GM12878 (cell line): ENCODE measurements around the gene ARSD. TPM values are rescaled to one million over a fixed set of nuclear protein-coding genes. Genes with fewer than 3 reads are reported as not detected.

ENCODE experiments used
- ATAC-seq: fragments of 200-7000 bp; cut with Tn5 transposase; 3 replicates; pipeline ENCODE4 v1.9.1; 2020; ENCODE audit warnings: mild to moderate bottlenecking, moderate library complexity
- BruUV-seq: library from RNA; stranded (reverse); fragments of 400-500 nt; replicated peaks from 2 replicates; lab custom pipeline; 2021; lab: Mats Ljungman, UMichigan
- CTCF ChIA-PET: fragments of 300-600 bp; sonication (Branson Sonifier 250); formaldehyde crosslinking; extraction: SDS; loops from one replicate; lab custom pipeline; 2021; ENCODE audit warnings: inconsistent platforms; lab: Yijun Ruan, JAX
- POLR2A ChIA-PET: fragments of 350-600 bp; formaldehyde crosslinking; extraction: SDS; loops from one replicate; lab custom pipeline; 2021; ENCODE audit warnings: inconsistent platforms; lab: Charles Lee
- RAD21 ChIA-PET: fragments of 300-600 bp; sonication (Branson Sonifier 250); formaldehyde crosslinking; loops from one replicate; lab custom pipeline; 2023; ENCODE audit warnings: antibody characterized with exemption; ENCODE audit not compliant: unreplicated experiment; lab: Charles Lee
- SMC1A ChIA-PET: fragments of 300-600 bp; sonication (Branson Sonifier 250); formaldehyde crosslinking; loops from one replicate; lab custom pipeline; 2023; ENCODE audit not compliant: unreplicated experiment, uncharacterized antibody; lab: Charles Lee
- DNase-seq: peaks from one replicate; pipeline ENCODE4 v3.0.0-alpha.2; 2011; ENCODE audit warnings: low read depth, low spot score
- FAIRE-seq: peaks from 3 replicates; lab custom pipeline; 2011; peaks lifted over from hg19 to GRCh38; lab: Jason Lieb, UNC
- H2AFZ ChIP-seq: 2 replicates; pipeline ENCODE4 v1.6.0; 2011; ENCODE audit warnings: low read depth, low read length, control low read depth; ENCODE audit not compliant: control insufficient read depth
- H3K27ac ChIP-seq: 2 replicates; pipeline ENCODE4 v1.5.1; 2011; ENCODE audit warnings: control low read depth; ENCODE audit not compliant: control insufficient read depth, insufficient read depth
- H3K27me3 ChIP-seq, 2 experiments: replicated peaks in 1 of 2; 2 replicates each; pipeline versions ENCODE4 v1.6.0 to v1.6.1; 2011; ENCODE audit warnings: low read length in 1 of 2; ENCODE audit not compliant: control insufficient read depth in 2 of 2, insufficient read depth in 2 of 2
- H3K36me3 ChIP-seq, 2 experiments: 2 replicates each; pipeline ENCODE4 v1.5.1; 2011; ENCODE audit warnings: low read length in 1 of 2; ENCODE audit not compliant: control insufficient read depth in 2 of 2, insufficient read depth in 2 of 2
- H3K4me1 ChIP-seq: 2 replicates; pipeline ENCODE4 v1.6.1; 2011; ENCODE audit warnings: mild to moderate bottlenecking, low read length, moderate library complexity, mixed read lengths; ENCODE audit not compliant: control insufficient read depth, insufficient read depth
- H3K4me2 ChIP-seq: 2 replicates; pipeline ENCODE4 v1.6.0; 2011; ENCODE audit warnings: control low read depth; ENCODE audit not compliant: control insufficient read depth, insufficient read depth
- H3K4me3 ChIP-seq: fragments of 200-600 bp; sonication (generic); 2 replicates; pipeline ENCODE4 v1.5.1; 2016
- H3K79me2 ChIP-seq: 2 replicates; pipeline ENCODE4 v1.6.0; 2011; ENCODE audit warnings: low read length; ENCODE audit not compliant: control insufficient read depth, insufficient read depth
- H3K9ac ChIP-seq: 2 replicates; pipeline ENCODE4 v1.8.0; 2011; ENCODE audit warnings: low read length, control low read depth, mixed read lengths; ENCODE audit not compliant: control insufficient read depth, insufficient read depth
- H3K9me3 ChIP-seq: replicated peaks from 3 replicates; pipeline ENCODE4 v1.5.1; 2011; ENCODE audit warnings: mild to moderate bottlenecking, low read length; ENCODE audit not compliant: control insufficient read depth, insufficient read depth
- H4K20me1 ChIP-seq: 2 replicates; pipeline ENCODE4 v1.6.0; 2011; ENCODE audit not compliant: control insufficient read depth, insufficient read depth
- HCFC1 ChIP-seq: fragments of 150-350 bp; IDR thresholded peaks from 2 replicates; pipeline ENCODE4 v1.6.1; 2014; ENCODE audit warnings: low read length
- IKZF2 ChIP-seq, 2 experiments: fragments of 450-650 bp; IDR thresholded peaks; 2 replicates each; pipeline ENCODE4 v1.6.1; 2017; ENCODE audit warnings: mild to moderate bottlenecking in 2 of 2, moderate library complexity in 2 of 2
- IRF4 ChIP-seq: IDR thresholded peaks from 2 replicates; pipeline ENCODE4 v1.6.1; 2011; ENCODE audit warnings: low read depth, low read length
- PML ChIP-seq: IDR thresholded peaks from 2 replicates; pipeline ENCODE4 v1.6.1; 2012; ENCODE audit warnings: low read length, inconsistent platforms
- RAD21 ChIP-seq: IDR thresholded peaks from 2 replicates; pipeline ENCODE4 v1.6.1; 2011; ENCODE audit warnings: mild to moderate bottlenecking, low read depth, low read length, moderate library complexity; ENCODE audit not compliant: insufficient read depth
- WGBS: methylation state at CpG from one replicate; pipeline ENCODE4 v1.1.6; 2016; ENCODE audit warnings: low lambda C conversion rate; ENCODE audit not compliant: insufficient replicate concordance, insufficient coverage; ENCODE audit errors: missing lambda C conversion rate; 5-methylcytosine and 5-hydroxymethylcytosine counted together
- in situ Hi-C: fragments of 300-500 bp; cut with MboI; formaldehyde crosslinking; loops from 9 replicates; pipeline ENCODE4 v1.14.3; 2018; ENCODE audit warnings: mixed read lengths
- intact Hi-C: fragments of 100-400 bp; cut with micrococcal nuclease; formaldehyde crosslinking; loops from one replicate; pipeline ENCODE4 v1.14.2; 2022; ENCODE audit not compliant: unreplicated experiment
- polyA plus RNA-seq, 11 experiments: library from polyadenylated mRNA; depleted of rRNA in 4 of 11; unstranded in 6 of 11; stranded (reverse) in 5 of 11; fragments of >200 nt; fragmentation: Nextera tagmentation in 4 of 11; fragmentation: Illumina TruSeq in 1 of 11; extraction: Ambion mirVana in 4 of 11; extraction: Trizol in 1 of 11; gene quantifications; 1 replicate in 1 of 11; 2 replicates in 10 of 11; pipeline versions ENCODE4 v1.2.1 to v1.2.3, GENCODE V29; 2011 to 2016; ENCODE audit warnings: inconsistent platforms in 2 of 11, missing spikeins in 2 of 11, low read depth in 1 of 11
- total RNA-seq, 4 experiments: library from RNA; depleted of rRNA in 3 of 4; stranded (reverse); fragments of >200 nt in 3 of 4; fragmentation: Illumina TruSeq in 1 of 4; extraction: Trizol in 1 of 4; gene quantifications; 2 replicates each; pipeline versions ENCODE4 v1.2.1 to v1.2.3, GENCODE V29; 2013 to 2021

ARSD gene
- total and polyA plus RNA-seq, 10 of the 15 experiments (the other 5 are each of a cell fraction or from before 2014, with no cell fraction given) = 0.05 to 1.5 (median 0.43) TPM

DNA sequence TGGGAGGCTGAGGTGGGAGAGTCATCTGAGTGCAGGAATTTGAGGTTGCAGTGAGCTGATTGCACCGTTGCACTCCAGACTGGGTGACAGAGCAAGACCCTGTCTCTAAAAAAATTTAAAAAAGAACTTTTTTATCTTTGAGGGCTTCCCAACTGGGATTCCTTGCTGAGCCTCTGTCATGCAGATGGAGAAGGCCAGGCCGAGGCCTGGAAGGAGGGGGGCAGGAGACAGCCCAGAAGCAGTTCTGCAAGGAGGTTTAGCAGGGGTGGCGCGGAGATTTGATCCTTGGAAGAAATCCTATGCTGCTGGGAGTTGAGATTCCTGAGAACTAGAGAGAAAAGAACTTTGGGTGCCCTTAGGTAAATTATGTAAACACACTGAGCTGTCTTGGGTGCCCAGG, 2.5 kb upstream of the ARSD start:
- ChIA-PET POLR2A (no interaction called here), RAD21 (no interaction called here), SMC1A (no interaction called here), CTCF (no interaction called here)
- ATAC-seq = no peak
- 47% methylated on average over 4 of the region's 4 CpGs for WGBS
- no TSS peak for BruUV-seq
- H3K79me2 ChIP-seq = no peaks in the 10 kb centered on the region
- in situ Hi-C loops (no loop called here), intact Hi-C loops (no loop called here)
- H3K9ac ChIP-seq = no peak overlapping the region
- H3K4me1 ChIP-seq = no peaks in the 10 kb centered on the region
- TF ChIP-seq PML (no peak), RAD21 (no peak), IRF4 (no peak)
- no peak overlapping the region for H3K4me3 ChIP-seq
- H3K27ac ChIP-seq = no peak overlapping the region
- no peaks in the 10 kb centered on the region; the same call in 2 of the 3 replicates for H3K9me3 ChIP-seq
- no peak for DNase-seq
- no peaks in the 10 kb centered on the region for H4K20me1 ChIP-seq
- FAIRE-seq = no peak
- H3K27me3 ChIP-seq = no peaks in the 10 kb centered on the region
- no peak overlapping the region for H3K4me2 ChIP-seq
- no peak overlapping the region for H2AFZ ChIP-seq
- no peaks in the 10 kb centered on the region for H3K36me3 ChIP-seq

DNA sequence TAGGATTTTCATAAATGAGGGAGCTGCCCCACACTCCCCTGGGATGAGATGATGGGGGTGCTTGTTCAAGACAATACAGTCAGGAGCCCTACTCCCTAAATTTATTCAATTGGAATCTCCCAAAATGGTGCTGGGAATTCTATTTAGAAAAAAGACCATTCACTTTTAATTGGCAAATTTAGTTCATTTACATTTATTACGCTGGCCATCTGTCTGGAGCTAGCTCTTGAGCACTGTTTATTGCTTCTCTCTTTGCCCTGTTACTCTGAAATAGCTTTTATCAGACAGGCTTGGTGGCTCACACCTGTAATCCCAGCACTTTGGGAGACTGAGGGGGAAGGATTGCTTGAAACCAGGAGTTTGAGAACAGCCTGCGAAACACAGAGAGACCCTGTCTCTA, 2.0 kb upstream of the ARSD start:
- no peak for DNase-seq
- CTCF ChIA-PET = no interaction called here
- no peak overlapping the region for H3K4me3 ChIP-seq
- TF ChIP-seq IKZF2 (IDR thresholded peaks at IDR 0.05) = no peak
- no peak for TF ChIP-seq HCFC1
- H3K4me1 ChIP-seq = no peaks in the 10 kb centered on the region
- no peak overlapping the region for H2AFZ ChIP-seq
- H3K27ac ChIP-seq = no peak overlapping the region
- H3K9ac ChIP-seq = no peak overlapping the region
- POLR2A ChIA-PET = no interaction called here
- SMC1A ChIA-PET = no interaction called here
- no TSS peak for BruUV-seq
- no peaks in the 10 kb centered on the region for H3K79me2 ChIP-seq
- H4K20me1 ChIP-seq = no peaks in the 10 kb centered on the region
- WGBS = 36% methylated on average over 2 of the region's 2 CpGs
- no peaks in the 10 kb centered on the region for H3K36me3 ChIP-seq
- no peaks in the 10 kb centered on the region; the same call in 2 of the 3 replicates for H3K9me3 ChIP-seq
- H3K27me3 ChIP-seq = no peaks in the 10 kb centered on the region
- H3K4me2 ChIP-seq = no peak overlapping the region
- RAD21 ChIA-PET = no interaction called here
- intact Hi-C loops = no loop called here
- FAIRE-seq = no peak
- in situ Hi-C loops = no loop called here
- no peak for ATAC-seq
